HG03520 (cell line): ENCODE data around the gene TJP3.
"Not testable (repeated sequence)": the region's sequence is repeated elsewhere in the genome, so short reads cannot be mapped to it uniquely, and the experiment has no call there.

Experiments
- ATAC-seq: cut with Tn5 transposase; IDR thresholded peaks from one replicate; pipeline ENCODE4 v1.9.1; 2021; ENCODE audit warnings: mild to moderate bottlenecking, moderate library complexity; ENCODE audit not compliant: unreplicated experiment

TJP3 gene

GRCh38 chr19:3765757-3766156 is 57.6 kb downstream of the TJP3 start:
- ATAC-seq = not testable (repeated sequence)

GRCh38 chr19:3766520-3766919 is 58.3 kb downstream of the TJP3 start:
- ATAC-seq = no peak

GRCh38 chr19:3767050-3767449 is 58.9 kb downstream of the TJP3 start:
- no peak for ATAC-seq

GRCh38 chr19:3768015-3768747 is 60.0 kb downstream of the TJP3 start:
- no peak for ATAC-seq

- no peak for ATAC-seq
Observed at GRCh38 chr19:3768748-3769099, 60.5 kb downstream of the TJP3 start.

- ATAC-seq = no peak
Observed at GRCh38 chr19:3769494-3769893, 61.3 kb downstream of the TJP3 start.

GRCh38 chr19:3770136-3770999 is 62.2 kb downstream of the TJP3 start:
- no peak for ATAC-seq

- ATAC-seq = no peak
Observed at GRCh38 chr19:3771000-3771905, 63.1 kb downstream of the TJP3 start.

- ATAC-seq = no peak
Observed at GRCh38 chr19:3771906-3772455, 63.8 kb downstream of the TJP3 start, which contains the start of gene RAX2. TSS of gene RAX2 (minus strand) at chr19:3772228. CDS start at chr19:3771742, 486 bp downstream.

GRCh38 chr19:3773814-3774515 is 65.8 kb downstream of the TJP3 start:
- ATAC-seq = no peak

- ATAC-seq = no peak
Observed at GRCh38 chr19:3774621-3775373, 66.6 kb downstream of the TJP3 start.

- no peak for ATAC-seq
Observed at GRCh38 chr19:3775374-3775711, 67.2 kb downstream of the TJP3 start.

GRCh38 chr19:3775831-3776230 is 67.6 kb downstream of the TJP3 start:
- no peak for ATAC-seq

- ATAC-seq = no peak
Observed at GRCh38 chr19:3776479-3777040, 68.4 kb downstream of the TJP3 start.

GRCh38 chr19:3778104-3778867 is 70.1 kb downstream of the TJP3 start:
- no peak for ATAC-seq

- ATAC-seq = no peak
Observed at GRCh38 chr19:3778899-3779723, 70.9 kb downstream of the TJP3 start.

- ATAC-seq = no peak
Observed at GRCh38 chr19:3780786-3781304, 72.7 kb downstream of the TJP3 start.
